HG02798 (cell line): Measurements from ENCODE around the gene PDE11A.

Experiments
- ATAC-seq: cut with Tn5 transposase; IDR thresholded peaks from one replicate; pipeline ENCODE4 v1.9.1; 2021; ENCODE audit warnings: mild to moderate bottlenecking; ENCODE audit not compliant: unreplicated experiment, poor library complexity

Gene PDE11A

GRCh38 chr2:177711483-177712265 lies 360.9 kb downstream of the PDE11A start:
- ATAC-seq: no peak

GRCh38 chr2:177710889-177711288 lies 361.7 kb downstream of the PDE11A start:
- no peak for ATAC-seq

GRCh38 chr2:177709986-177710401 lies 362.6 kb downstream of the PDE11A start:
- ATAC-seq: no peak

DNA sequence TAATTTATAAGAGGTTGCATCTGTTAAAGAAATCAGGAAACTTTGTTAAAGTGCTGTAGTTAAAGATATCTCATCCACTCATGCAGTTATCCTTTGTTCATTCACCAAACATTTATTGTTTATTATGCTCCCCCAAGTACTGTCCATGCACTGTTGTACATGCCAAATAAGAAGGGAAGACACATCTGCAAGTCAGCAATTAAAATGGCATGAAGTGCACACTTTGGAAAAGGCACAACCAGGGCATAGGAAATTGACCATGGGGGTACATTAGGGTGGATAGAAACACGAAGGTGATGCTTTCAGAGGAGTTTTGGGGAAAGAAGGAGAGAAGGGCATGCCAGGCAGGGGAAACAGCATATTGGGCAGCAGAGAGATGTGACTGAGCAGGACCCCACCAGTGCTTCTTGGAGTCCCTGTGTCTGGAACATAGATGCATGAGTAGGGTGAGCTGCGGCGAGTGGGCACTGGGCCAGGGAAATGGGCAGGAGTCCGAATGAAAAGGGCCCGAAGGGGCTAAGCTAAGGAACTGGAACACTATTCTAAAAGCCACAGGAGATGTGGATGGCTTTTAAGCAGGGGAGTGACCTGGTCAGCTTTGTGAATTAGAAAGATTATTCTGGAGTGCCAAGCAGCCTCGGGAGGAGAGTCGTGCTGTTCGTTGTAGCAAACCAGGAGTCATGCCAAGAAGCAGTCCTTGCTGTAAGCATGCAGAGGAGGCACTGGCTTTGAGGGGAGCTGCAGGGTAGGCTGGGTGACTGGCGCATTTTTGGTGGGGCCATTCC lies 363.7 kb downstream of the PDE11A start:
- no peak for ATAC-seq

DNA sequence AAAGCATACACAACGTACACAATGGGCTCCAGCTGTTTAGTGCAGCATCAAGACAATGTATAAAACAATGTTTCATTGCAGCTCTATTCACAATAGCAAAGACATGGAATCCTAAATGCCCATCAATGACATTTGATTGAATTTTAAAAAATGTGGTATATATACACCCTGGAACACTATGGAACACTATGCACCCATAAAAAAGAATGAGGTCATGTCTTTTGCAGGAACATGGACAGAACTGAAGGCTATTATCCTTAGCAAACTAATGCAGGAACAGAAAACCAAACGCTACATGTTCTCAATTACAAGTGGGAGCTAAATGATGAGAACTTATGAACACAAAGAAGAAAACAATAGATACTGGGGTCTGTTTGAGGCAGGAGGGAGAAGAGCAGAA lies 364.5 kb downstream of the PDE11A start:
- no peak for ATAC-seq

GRCh38 chr2:177705511-177706173 lies 366.9 kb downstream of the PDE11A start:
- ATAC-seq: no peak

DNA sequence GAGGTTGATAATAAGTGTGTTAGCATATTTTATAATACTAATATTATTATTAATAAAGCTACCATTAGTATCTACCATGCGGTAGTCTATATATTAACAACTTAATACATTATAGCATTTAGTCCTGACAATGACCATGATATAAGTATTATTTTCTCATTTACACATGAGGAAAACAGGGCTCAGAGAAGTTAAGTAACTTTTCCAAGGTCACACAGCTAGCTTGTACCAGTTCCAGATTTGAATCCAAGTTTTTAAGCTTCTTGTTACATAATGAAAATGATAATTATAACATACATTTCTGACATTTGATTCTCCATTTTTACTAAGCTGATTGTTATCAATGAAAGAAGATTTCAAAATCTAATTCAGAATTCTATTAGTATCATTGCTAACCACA lies 369.4 kb downstream of the PDE11A start:
- ATAC-seq: no peak

DNA sequence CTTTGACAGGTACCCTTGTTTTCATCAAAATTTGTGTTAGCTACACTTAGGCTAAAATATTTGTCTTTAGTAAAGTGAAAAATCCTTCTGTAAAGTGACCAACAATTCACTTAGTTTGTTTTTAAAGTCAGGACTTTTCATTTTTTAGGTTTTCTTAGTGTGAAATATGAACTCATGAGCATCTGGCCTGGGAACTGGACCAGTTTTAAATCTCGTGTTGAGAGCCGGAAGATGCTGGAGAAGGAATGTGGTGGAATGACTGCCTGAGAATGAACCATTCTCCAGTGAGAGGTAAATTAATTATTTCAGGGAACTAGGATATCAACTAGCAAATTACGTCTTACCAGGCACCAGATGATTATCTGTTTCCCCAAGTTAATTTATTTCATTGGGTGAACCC lies 374.3 kb downstream of the PDE11A start:
- no peak for ATAC-seq

- ATAC-seq: no peak
Measured at GRCh38 chr2:177694348-177694747, 378.2 kb downstream of the PDE11A start.

DNA sequence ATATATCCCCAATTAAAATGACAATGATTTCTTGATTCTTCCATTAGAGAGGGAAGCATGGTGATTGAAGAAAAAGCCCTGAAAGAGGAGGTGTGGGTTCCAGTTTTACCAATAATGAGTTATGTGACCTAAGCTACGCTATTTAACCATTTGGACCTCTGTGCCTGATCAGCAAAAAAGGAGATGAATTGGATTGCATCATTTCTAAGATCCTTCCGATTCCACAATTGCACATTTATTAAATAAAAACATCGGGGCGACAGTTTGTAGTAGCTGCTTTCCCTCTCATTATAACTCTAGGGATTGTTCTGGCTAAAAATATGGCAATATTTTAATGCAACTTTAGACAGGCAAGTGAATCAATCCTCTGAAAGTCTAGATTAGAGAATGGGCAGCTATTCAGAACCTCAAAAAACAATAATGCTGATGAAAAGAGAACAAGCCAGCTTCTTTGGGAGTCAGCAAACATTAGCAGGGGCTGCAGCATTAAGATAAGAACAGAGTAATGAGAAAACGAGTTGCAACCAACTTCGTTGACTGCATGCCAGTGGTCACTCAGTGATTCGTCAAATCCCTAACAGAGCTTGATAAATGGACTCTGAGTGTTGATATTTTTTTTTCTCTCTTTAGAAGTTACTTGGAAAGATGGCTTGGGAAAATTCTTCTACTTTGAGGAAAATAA lies 378.8 kb downstream of the PDE11A start:
- ATAC-seq: no peak

DNA sequence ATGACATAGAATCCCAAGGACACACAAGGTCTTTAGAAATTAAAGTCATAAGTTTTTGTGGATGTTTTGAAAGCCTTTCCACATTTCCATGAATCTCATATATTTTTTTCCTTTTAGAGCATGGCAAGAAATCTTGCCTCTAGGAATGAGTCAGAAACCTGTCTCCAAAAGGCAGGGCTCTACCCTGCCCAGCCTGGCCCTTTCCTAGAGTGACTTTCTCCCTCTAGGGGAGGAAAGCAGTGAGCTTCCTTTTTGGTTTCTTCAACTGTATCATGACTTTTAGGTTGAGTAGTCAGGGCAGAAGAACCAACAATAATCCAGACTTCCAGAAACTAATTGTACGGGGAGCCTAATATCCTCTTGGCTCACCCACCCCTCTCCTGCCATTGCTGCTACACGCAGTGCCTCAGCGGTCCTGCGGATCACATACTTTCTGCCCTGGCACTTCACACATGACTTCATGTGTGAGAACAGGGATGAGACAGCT lies 379.8 kb downstream of the PDE11A start:
- ATAC-seq: no peak

DNA sequence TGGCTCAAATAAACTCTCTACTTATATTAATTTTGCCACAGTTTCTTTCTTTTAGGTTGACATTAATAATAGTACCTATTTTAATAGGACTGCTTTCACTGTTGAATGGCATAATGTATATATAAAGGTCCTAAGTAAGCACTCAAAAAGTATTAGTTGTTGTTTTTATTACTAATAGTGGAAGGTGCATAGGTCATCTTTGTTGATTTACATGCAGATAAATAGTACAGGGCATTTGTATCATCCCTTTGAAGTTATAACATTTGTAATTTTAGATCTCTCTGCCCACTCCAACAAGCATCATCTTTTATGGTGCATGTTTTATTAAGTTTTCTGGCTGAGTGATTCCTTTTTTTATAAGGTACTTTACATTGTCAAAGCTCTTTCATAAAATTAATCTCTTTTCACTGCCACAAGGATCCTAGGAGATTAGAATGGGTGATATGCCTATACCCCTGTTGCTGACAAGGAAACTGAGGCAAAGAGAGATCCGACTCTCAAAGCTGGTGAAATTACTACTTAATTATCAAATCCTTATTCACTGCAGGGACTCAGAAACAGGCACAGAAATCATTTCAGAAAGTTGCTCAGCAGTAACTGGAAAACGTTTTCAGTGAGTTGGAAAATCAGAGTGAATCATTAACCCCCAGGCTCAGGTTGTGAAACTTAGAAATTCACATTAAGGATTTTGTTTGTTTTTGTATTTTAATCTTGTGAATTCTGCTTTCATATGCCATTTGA lies 380.4 kb downstream of the PDE11A start:
- no peak for ATAC-seq

DNA sequence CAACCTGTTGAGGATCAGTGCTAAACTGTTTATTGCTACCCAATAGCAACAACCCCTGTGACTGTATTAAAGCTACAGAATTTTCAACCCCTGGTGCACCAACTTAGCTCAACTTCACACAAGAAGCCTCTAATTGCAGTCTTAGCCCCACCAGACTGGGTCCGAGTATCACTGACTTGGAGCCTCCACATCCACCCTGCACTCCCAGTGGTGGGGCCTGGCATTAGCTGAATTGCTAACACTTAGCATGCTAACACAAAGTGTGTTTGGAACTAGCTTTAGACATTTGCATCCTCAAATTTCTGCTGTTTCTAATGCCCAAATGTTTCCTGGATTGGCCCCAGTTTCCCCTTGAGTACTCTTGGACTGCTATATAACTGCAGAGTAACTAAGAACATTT lies 381.4 kb downstream of the PDE11A start:
- no peak for ATAC-seq

DNA sequence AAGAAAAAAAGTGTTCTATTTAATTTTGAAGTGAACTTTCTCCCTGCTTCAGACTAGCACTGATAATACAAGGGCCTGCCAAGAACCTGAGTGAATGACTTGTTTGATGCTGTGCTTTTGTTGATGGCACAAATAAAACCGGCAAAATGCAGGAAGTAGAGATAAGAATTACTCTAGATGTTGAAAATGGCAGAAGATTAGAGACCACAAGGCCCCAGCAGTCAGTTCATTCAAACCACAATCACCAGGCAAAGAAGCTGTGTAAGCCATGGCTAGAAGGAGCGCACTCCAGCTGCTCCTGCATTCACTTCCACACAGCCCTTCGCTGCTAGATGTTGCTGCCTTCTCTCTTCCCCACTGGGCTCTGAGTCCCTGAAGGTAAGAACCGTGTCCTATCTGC lies 383.0 kb downstream of the PDE11A start:
- no peak for ATAC-seq

GRCh38 chr2:177688844-177689243 lies 383.7 kb downstream of the PDE11A start:
- ATAC-seq: no peak

GRCh38 chr2:177683661-177684069 lies 388.9 kb downstream of the PDE11A start:
- no peak for ATAC-seq

DNA sequence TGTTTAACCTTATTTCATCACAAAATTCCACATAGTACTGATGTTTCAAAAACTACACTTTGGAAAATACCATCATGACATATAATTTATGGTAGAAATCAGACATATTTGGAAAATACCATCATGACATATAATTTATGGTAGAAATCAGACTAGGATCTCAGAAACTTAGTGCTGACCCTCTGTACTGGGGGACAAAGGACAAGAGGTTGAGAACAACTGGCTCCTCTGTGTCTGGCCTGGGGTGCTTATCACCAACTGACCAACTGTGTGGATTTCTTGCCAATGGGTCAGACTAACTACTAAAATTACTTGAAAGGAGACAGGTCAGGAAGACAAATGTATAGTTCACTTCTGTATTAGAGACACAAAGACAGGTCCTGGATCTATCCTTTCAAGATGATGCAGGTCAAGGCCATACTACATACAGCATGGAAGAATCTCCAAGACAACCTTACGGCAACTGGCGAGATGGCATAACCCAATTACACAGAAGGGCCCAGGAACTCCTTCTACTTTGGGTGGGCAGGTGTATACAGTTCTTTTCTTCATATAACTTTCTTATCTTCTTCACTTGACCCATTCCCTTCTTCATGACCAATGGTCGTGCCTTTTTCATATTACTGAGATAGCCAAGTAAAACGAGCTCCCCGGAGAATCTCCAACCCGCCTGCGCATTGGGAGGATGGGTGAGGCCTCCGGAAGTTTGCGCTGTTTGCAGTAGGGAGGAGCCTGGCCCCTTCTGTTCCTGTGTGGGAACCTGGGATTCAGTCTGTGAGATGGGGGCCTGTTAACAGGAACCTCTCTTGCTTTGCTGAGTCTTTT lies 389.5 kb downstream of the PDE11A start:
- no peak for ATAC-seq

DNA sequence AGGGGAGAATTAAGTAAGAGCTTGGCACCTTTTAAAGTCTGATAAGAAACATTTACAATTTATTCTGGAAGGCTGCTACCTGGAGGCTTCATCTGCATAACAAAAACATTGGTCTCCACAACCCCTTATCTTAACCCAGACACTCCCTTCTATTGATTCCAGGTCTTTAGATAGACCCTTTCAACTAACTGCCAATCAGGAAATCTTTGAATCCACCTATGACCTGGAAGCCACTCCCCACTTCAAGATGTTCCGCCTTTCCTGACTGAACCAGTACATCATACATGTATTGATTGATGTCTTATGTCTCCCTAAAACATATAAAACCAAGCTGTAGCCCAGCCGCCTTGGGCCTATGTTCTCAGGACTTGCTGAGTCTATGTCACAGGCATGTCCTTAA lies 390.6 kb downstream of the PDE11A start:
- no peak for ATAC-seq
